ENCODE measurements around the gene GABBR2.

The GABBR2 gene

GRCh38 chr9:98538626-98539031, 170.1 kb downstream of the GABBR2 start:
- DNase-seq (ENCODE audit: low read depth) = no peak

DNA sequence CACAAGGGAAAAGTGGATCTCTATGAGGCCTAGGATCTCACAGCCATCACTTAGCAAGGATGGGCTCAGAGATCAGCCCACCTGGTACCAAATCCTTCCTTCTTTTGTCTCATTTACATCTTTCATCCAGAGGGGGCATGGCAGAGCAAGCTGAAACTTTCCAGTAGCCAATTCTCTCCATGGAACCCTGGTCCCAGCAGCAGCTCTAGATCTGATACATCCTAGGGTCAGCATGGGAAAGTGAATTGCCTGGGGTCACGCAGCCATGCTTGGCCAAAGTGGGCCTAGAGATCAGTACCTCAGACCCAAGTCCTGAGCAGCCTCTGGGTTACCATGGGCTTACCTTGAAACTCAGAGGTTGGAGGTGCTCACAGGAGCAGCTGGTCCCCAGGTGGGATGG, 170.5 kb downstream of the GABBR2 start:
- DNase-seq (ENCODE audit: low read depth) = no peak

DNA sequence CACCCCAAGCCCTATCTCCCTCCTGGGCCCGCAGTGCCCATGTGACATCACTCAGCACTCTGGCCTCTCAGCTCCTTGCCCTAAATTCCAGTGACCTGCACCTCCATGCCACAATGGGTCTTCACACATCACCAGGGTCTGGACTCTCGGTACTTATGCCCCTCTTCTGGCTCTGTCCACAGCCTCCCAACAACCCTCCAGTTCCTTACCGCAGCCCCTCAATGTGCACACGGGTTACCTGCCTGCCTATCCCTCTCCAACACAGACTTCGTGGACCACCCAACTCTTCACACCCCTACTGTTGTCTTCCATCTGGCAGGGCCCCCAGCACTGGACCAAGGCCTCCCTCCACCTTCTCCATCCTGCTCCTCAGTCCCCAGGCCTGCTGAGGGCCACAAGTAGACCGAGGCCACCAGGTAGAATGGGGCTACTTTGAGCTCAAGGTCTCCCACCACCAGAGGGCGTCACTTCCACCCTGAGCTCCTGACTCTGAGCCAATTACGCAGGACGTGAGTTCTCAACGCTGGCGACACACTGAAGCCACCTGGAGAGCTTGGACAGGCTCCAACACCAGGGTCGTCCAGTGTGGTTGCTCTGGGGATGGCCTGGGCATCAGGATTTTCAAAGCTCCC, 172.1 kb downstream of the GABBR2 start:
- no peak for DNase-seq (ENCODE audit: low read depth)

- DNase-seq (ENCODE audit: low read depth) = no peak
Observed at GRCh38 chr9:98533866-98534265, 174.9 kb downstream of the GABBR2 start.

- DNase-seq (ENCODE audit: low read depth) = no peak
Observed at GRCh38 chr9:98533132-98533531, 175.6 kb downstream of the GABBR2 start.

DNA sequence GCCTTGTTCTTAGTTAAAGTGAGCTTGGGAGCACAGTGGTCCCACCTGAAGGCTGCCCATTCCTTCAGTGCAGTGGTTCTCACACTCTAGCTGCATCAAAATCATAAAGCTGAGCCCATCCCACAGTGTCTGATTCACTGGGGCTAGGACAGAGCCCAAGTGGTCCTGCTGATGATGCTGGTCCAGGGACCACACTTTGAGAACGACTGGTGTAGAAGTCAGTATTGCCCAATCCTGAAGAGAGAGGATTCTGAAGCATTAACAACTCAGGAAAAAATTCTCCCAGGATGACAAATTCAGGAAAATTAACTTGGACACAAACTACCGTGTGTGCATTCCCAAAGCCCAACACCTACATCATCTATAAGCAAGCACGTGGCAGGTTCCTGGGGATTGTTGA, 176.2 kb downstream of the GABBR2 start:
- no peak for DNase-seq (ENCODE audit: low read depth)

GRCh38 chr9:98532147-98532546, 176.6 kb downstream of the GABBR2 start:
- no peak for DNase-seq (ENCODE audit: low read depth)

GRCh38 chr9:98530806-98531386, 177.8 kb downstream of the GABBR2 start:
- DNase-seq (ENCODE audit: low read depth) = no peak

GRCh38 chr9:98530275-98530674, 178.5 kb downstream of the GABBR2 start:
- no peak for DNase-seq (ENCODE audit: low read depth)

- DNase-seq (ENCODE audit: low read depth) = no peak
Observed at GRCh38 chr9:98529841-98530240, 178.9 kb downstream of the GABBR2 start.

DNA sequence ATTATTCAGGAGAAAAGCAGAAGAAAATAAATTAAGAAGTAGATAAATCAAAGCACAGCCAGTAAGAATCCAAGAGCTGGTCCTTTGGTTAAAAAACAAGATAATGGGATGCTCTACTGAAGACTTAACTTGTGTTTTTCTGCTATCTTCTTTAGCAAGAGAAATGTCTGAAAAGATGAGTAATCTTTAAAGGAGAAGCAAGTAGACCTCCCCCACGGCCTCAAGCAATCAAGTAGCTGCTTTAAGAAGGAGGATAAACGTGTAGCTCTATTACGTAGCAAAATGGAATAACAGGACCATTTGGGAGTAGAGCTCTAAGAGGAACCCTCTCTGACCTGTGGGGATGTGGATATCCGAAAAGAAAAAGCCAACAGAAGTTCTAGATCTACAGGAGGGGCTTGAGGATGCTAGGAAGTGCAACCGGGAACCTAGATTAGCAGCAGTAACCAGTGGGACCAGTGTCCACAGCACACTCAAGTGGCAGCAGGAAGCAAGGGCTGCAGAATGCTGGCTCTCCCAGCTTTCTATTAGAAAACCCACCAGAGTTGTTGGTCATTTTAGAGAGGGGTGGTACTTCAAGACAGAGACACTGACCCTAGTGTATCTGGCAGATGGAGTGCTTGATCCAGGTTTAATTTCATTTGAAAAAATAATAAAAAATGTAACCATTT, 185.4 kb downstream of the GABBR2 start:
- no peak for DNase-seq (ENCODE audit: low read depth)

DNA sequence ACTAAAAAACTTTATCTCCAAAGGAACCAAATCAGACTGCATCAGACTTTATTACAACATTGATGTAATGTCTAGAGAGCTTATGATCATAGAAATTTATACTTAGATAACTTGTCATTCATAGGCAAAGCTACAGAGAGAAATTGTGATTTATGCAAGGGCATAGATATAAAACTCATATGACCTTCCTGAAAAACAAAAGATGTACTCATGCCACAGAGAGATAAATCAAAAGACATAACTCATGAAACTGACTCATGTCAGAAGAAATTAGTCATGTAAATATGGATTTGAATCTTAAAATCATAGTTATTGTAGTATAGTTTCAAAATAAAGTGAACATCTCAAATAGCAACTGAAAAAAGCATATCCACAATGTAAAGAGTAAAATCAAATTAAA, 186.2 kb downstream of the GABBR2 start:
- no peak for DNase-seq (ENCODE audit: low read depth)

DNA sequence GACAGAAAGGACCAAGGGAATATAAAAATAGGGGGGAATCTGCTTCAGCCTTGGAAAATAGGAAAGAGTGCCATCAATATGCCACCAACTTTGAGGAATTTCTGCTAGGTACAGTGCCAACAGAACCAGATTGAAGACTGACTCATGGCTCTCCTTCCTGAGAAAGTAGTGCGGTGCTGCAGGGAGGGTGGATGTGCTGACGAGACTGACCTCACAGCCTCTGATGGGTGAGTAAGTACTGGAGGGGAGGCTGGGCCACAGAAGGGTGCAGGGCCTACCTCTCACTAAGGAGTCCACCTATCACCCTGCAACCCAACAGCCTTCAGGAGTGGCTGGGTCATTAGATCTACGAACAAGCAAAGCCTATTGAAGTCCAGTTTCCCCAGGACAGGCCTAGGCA, 187.6 kb downstream of the GABBR2 start:
- DNase-seq (ENCODE audit: low read depth) = no peak

DNA sequence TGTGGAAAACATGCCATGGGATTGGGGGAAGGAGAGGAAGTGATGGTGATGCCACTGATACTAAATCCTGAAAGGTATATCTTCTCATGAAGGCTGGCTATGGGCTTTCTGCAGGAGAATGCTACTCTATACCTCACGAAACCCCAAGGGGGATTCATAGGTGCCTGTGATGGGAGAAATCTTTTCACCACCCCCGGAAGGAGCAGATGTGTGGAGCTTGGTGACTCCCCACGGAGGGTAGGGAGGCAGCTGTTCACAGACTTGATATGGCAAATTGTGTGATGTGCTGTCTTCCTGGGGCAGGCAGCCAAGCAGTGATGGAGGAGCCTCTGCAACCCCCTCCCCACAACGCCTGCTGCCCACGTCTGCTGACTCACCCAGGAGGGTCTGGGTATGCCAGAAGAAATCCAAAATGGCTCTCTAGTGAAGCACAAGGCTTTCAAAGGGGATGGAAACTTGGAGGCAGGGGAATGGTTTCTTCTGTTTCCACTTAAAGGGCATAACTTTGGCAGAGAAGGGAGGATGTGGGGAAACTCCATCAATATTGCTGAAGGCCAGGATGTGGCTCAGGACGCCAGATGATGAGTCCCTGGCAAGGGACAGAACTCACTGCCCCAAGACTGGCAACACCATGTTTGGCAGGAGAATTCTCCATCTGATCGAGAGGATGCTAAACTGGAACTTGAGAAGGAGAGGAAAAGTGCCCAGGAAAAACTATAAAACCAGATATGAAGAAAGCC, 188.3 kb downstream of the GABBR2 start:
- DNase-seq (ENCODE audit: low read depth) = no peak

- no peak for DNase-seq (ENCODE audit: low read depth)
Observed at GRCh38 chr9:98519641-98520040, 189.1 kb downstream of the GABBR2 start.

DNA sequence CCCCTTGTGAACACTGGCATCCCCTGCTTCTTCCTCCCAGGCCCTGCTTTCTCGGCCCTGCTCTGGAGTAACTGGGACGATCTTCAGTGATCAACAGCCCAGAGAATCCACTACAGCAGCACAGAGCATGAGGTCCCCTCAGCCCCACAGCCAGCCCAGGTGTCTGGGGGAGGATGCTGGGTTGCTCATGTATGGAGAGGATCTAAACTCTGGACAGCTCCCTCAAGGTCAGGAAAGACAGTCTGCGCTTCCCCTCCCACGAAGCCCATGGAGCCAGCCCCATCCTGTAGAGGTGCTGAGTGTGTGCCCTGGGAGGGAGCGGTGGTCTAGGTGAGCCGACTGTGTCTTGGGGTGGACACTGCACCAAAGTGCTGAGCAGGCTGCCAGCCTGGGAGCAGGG, 190.2 kb downstream of the GABBR2 start:
- no peak for DNase-seq (ENCODE audit: low read depth)

DNA sequence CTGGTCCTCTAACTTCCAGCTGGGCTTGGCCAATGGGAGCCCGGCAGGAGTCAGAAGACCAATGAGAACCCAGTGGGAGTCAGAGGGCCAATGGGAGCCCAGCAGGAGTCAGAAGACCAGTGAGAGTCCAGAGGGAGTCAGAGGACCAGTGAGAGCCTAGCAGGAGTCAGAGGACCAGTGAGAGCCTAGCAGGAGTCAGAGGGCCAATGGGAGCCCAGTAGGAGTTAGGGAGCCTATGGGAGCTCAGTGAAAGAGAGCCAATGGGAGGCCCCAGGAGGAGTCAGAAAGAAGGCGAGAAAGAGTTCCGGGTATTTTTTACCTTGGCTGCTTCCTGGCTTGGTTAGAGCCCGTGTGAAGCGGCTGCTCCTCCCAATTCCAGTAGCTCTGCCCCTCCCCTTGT, 191.0 kb downstream of the GABBR2 start:
- DNase-seq (ENCODE audit: low read depth) = no peak

GRCh38 chr9:98516897-98517503, 191.7 kb downstream of the GABBR2 start:
- no peak for DNase-seq (ENCODE audit: low read depth)

- DNase-seq (ENCODE audit: low read depth) = no peak
Observed at GRCh38 chr9:98516205-98516896, 192.4 kb downstream of the GABBR2 start.

- no peak for DNase-seq (ENCODE audit: low read depth)
Observed at GRCh38 chr9:98515506-98516204, 193.1 kb downstream of the GABBR2 start.

GRCh38 chr9:98514841-98515240, 193.9 kb downstream of the GABBR2 start:
- no peak for DNase-seq (ENCODE audit: low read depth)

Data from stimulated activated CD8-positive, alpha-beta memory T cell treated with anti-CD3 and anti-CD28 coated beads, Interleukin-7, amount 100 ng/mL, for 24 hours (primary cell).